Activated T-helper 17 cell treated with anti-CD3 and anti-CD28 coated beads, Interleukin-2, amount 50 U/mL, for 72 hours (primary cell): ENCODE measurements around the gene SHC2. TPM values are rescaled to one million over a fixed set of nuclear protein-coding genes. Genes with fewer than 3 reads are reported as not detected.
"Not testable (repeated sequence)": the region's sequence is repeated elsewhere in the genome, so short reads cannot be mapped to it uniquely, and the experiment has no call there.

Experiments
- ATAC-seq: fragments of 150-1000 bp; cut with Tn5 transposase; replicated peaks from 2 replicates; pipeline ENCODE4 v1.10.0; 2021; ENCODE audit warnings: mild to moderate bottlenecking, moderate library complexity
- H3K27ac Mint-ChIP-seq: one replicate; pipeline ENCODE4 v1.8.0; 2022; ENCODE audit warnings: mixed read lengths
- H3K27me3 Mint-ChIP-seq: one replicate; pipeline ENCODE4 v1.8.0; 2022; ENCODE audit warnings: mixed read lengths
- H3K36me3 Mint-ChIP-seq: one replicate; pipeline ENCODE4 v1.8.0; 2022; ENCODE audit warnings: low read depth, mild to moderate bottlenecking, mixed read lengths
- H3K4me1 Mint-ChIP-seq: one replicate; pipeline ENCODE4 v1.8.0; 2022; ENCODE audit warnings: mixed read lengths
- H3K4me3 Mint-ChIP-seq: one replicate; pipeline ENCODE4 v1.8.0; 2022; ENCODE audit warnings: mild to moderate bottlenecking, mixed read lengths
- H3K9me3 Mint-ChIP-seq: one replicate; pipeline ENCODE4 v1.8.0; 2022; ENCODE audit warnings: mixed read lengths
- total RNA-seq, 2 donors: library from RNA; stranded (reverse); gene quantifications; one replicate each; pipeline ENCODE4 v1.2.3, GENCODE V29; 2022

Gene SHC2
- total RNA-seq, 2 donors from 2014 or later: 0.26 TPM; not detected in 1

DNA sequence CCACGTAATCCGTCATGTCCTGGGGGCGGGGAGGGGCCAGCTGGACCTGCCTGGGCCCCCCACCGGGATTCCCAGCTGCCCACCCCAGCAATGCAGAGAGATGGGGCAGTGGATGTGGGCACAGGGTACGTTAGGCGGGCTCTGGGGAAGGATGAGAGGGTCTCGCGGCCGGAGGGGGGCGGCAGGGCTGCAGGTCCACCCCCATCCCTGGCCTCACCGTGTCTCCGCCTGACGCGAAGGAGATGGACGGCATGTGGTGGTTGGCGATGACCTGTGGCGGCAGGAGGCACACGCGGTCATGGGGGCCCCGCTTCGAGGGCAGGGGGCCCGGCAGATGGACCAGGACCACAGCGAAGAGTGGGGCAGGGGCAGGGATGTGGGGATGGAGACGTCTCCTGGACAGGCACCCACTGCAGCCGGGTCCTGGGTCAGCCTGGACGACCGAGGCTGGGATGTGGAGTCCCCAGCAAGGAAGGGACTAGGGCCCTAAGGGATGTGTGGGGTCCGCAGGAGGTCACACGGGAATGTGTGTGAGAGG lies 24.4 kb downstream of the SHC2 start:
- H3K27ac Mint-ChIP-seq: no peak overlapping the region
- H3K4me1 Mint-ChIP-seq: peaks cover under 1% of the 10 kb centered on the region
- H3K36me3 Mint-ChIP-seq: no peaks in the 10 kb centered on the region
- H3K4me3 Mint-ChIP-seq: no peak overlapping the region
- no peaks in the 10 kb centered on the region for H3K9me3 Mint-ChIP-seq
- no peak for ATAC-seq
- H3K27me3 Mint-ChIP-seq: peaks cover 10% of the 10 kb centered on the region

GRCh38 chr19:435707-436412 lies 25.0 kb downstream of the SHC2 start:
- no peak overlapping the region for H3K4me3 Mint-ChIP-seq
- peaks cover 5% of the 10 kb centered on the region for H3K27me3 Mint-ChIP-seq
- no peak for ATAC-seq
- H3K36me3 Mint-ChIP-seq: no peaks in the 10 kb centered on the region
- H3K4me1 Mint-ChIP-seq: no peaks in the 10 kb centered on the region
- H3K9me3 Mint-ChIP-seq: no peaks in the 10 kb centered on the region
- H3K27ac Mint-ChIP-seq: no peak overlapping the region

- H3K27ac Mint-ChIP-seq: no peak overlapping the region
- no peaks in the 10 kb centered on the region for H3K36me3 Mint-ChIP-seq
- peaks cover 4% of the 10 kb centered on the region for H3K27me3 Mint-ChIP-seq
- no peak overlapping the region for H3K4me3 Mint-ChIP-seq
- peaks cover 2% of the 10 kb centered on the region for H3K4me1 Mint-ChIP-seq
- ATAC-seq: no peak
- H3K9me3 Mint-ChIP-seq: no peaks in the 10 kb centered on the region
These were observed 25.7 kb downstream of the SHC2 start for GRCh38 chr19:435056-435706.

- no peak overlapping the region for H3K4me3 Mint-ChIP-seq
- no peaks in the 10 kb centered on the region for H3K9me3 Mint-ChIP-seq
- no peaks in the 10 kb centered on the region for H3K36me3 Mint-ChIP-seq
- H3K27ac Mint-ChIP-seq: no peak overlapping the region
- peaks cover 4% of the 10 kb centered on the region for H3K27me3 Mint-ChIP-seq
- ATAC-seq: peak; percentile 23
- H3K4me1 Mint-ChIP-seq: peaks cover 4% of the 10 kb centered on the region
These were observed 26.5 kb downstream of the SHC2 start for GRCh38 chr19:434152-434960.

GRCh38 chr19:430701-431100 lies 30.1 kb downstream of the SHC2 start:
- H3K27ac Mint-ChIP-seq: no peak overlapping the region
- H3K9me3 Mint-ChIP-seq: no peaks in the 10 kb centered on the region
- no peak overlapping the region for H3K4me3 Mint-ChIP-seq
- H3K4me1 Mint-ChIP-seq: peaks cover 4% of the 10 kb centered on the region
- ATAC-seq: no peak
- H3K36me3 Mint-ChIP-seq: no peaks in the 10 kb centered on the region
- H3K27me3 Mint-ChIP-seq: no peaks in the 10 kb centered on the region

GRCh38 chr19:428149-428548 lies 32.7 kb downstream of the SHC2 start:
- no peaks in the 10 kb centered on the region for H3K36me3 Mint-ChIP-seq
- ATAC-seq: no peak
- H3K27me3 Mint-ChIP-seq: no peaks in the 10 kb centered on the region
- H3K4me1 Mint-ChIP-seq: peaks cover 4% of the 10 kb centered on the region
- no peak overlapping the region for H3K27ac Mint-ChIP-seq
- H3K9me3 Mint-ChIP-seq: no peaks in the 10 kb centered on the region
- H3K4me3 Mint-ChIP-seq: no peak overlapping the region

GRCh38 chr19:427675-428074 lies 33.2 kb downstream of the SHC2 start:
- ATAC-seq, H3K27me3 Mint-ChIP-seq, H3K27ac Mint-ChIP-seq, H3K4me1 Mint-ChIP-seq, H3K36me3 Mint-ChIP-seq, H3K9me3 Mint-ChIP-seq, H3K4me3 Mint-ChIP-seq: not testable (repeated sequence)

DNA sequence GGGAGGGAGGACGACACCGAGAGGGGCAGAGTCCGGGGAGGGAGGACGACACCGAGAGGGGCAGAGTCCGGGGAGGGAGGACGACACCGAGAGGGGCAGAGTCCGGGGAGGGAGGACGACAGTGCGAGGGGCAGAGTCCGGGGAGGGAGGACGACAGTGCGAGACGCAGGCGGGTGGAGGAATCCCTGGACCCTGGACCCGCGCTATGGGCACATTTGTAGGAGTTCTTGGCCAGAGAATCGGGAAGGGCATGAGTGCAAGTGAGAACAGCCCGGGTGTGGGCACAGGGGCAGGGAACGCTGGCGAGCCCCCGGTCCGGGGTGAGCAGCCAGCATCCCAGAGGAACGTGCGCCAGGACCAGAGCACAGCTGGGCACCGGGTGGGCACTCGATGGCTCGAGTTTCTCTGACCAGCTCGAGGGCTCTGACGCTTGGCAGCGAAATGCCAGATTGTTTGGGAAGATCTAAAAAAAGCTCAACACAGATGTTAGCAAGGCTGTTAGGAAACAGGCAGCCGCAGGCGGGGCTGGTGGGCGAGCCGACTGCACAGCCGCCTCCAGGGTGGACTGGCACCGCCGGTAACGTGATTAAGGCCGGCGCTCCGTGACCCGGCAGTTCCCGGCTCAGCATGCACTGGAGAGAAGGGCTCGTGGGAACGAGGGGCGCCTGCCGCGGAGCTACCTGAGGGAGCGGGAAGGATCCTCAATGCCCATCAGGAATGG lies 33.9 kb downstream of the SHC2 start:
- no peaks in the 10 kb centered on the region for H3K27me3 Mint-ChIP-seq
- peaks cover 4% of the 10 kb centered on the region for H3K4me1 Mint-ChIP-seq
- H3K4me3 Mint-ChIP-seq: no peak overlapping the region
- H3K36me3 Mint-ChIP-seq: no peaks in the 10 kb centered on the region
- ATAC-seq: no peak
- H3K27ac Mint-ChIP-seq: no peak overlapping the region
- H3K9me3 Mint-ChIP-seq: no peaks in the 10 kb centered on the region

DNA sequence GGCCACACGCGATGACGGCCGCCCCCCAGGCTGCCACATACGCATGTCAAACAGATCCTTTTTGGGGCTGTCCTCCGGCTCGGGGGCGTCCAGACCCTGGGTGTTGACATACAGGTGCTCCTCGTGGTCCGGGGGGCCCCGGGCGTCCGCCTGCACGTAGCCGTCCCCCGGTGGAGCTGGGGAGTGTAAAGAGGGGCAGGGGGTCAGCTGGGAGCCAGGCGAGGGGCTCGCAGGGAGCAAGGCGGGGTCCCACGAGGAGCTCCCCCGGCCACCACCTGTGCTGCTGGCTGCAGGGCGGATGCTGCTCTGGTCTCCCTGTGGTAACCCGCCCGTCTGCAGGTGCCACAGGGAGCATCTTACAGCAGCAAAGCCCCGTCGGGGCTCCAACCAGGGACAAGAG lies 35.8 kb downstream of the SHC2 start:
- Mint-ChIP-seq H3K27me3 (no peaks in the 10 kb centered on the region), H3K4me1 (peaks cover under 1% of the 10 kb centered on the region), H3K27ac (no peak overlapping the region), H3K9me3 (no peaks in the 10 kb centered on the region), H3K4me3 (no peak overlapping the region), H3K36me3 (no peaks in the 10 kb centered on the region)
- no peak for ATAC-seq

DNA sequence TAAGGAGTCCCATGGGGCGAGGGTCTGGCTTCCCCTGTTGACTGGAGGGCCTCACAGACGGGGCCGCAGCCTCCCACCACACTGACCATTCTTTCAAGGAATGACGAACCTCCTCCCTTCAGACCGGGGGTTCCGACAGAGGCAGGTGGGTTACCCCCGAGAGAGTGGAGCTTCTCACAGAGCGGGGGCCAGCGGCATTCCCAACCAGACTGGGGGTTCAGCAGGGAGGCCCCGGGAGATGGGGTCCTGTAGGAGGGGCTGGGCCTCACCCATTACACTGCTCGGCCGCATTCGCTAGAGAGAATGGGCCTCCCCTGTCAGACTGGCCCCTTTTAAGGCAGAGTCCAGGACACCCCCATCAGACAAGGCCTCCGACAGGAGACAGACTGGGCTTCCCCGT lies 36.3 kb downstream of the SHC2 start:
- Mint-ChIP-seq H3K27ac (no peak overlapping the region), H3K4me3 (no peak overlapping the region), H3K9me3 (no peaks in the 10 kb centered on the region), H3K4me1 (no peaks in the 10 kb centered on the region), H3K36me3 (no peaks in the 10 kb centered on the region), H3K27me3 (no peaks in the 10 kb centered on the region)
- ATAC-seq: no peak

DNA sequence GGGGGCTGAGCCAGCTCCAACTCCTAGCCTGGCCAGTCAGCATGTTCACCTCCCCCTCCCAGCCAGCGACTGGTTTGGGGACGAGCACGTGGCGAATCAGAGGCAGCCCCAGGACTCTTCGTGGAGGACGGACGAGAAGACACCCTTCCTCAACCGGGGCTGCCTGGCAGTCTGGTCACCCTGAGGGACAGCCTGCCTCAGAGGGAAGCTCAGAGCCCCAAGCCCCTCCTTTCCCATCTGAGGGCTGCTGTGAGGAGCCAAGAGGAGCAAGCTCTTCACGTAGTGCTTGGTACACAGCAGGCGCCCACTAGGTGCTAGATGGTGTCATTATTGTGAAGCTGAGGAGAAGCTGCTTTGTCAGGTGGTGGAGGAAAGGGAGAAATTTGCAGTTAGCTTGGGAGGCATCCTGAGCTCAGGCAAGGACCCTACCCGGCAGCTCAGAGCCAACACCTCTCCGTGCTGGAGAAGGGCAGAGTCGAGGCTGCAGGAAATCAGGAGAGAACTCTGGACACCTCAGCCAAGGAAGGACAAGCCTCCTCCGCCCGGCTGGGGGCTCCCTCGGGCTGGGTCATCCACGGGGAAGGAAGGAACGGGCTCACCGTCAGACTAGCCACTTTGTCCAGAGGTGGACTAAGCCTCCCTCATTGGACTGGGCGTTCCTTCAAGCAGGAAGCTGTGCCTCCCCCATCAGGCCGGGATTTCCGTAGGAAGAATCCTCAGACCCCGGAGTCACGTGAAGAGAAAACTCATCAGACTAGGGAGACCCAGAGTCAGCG lies 37.0 kb downstream of the SHC2 start:
- no peak overlapping the region for H3K27ac Mint-ChIP-seq
- H3K27me3 Mint-ChIP-seq: no peaks in the 10 kb centered on the region
- no peaks in the 10 kb centered on the region for H3K4me1 Mint-ChIP-seq
- no peak overlapping the region for H3K4me3 Mint-ChIP-seq
- ATAC-seq: no peak
- H3K9me3 Mint-ChIP-seq: no peaks in the 10 kb centered on the region
- no peaks in the 10 kb centered on the region for H3K36me3 Mint-ChIP-seq

- not testable (repeated sequence) for H3K4me1 Mint-ChIP-seq, H3K9me3 Mint-ChIP-seq, H3K36me3 Mint-ChIP-seq, ATAC-seq, H3K4me3 Mint-ChIP-seq, H3K27me3 Mint-ChIP-seq, H3K27ac Mint-ChIP-seq
These were observed 38.0 kb downstream of the SHC2 start for GRCh38 chr19:422917-423226.

GRCh38 chr19:422213-422916 lies 38.5 kb downstream of the SHC2 start:
- Mint-ChIP-seq H3K27me3 (no peaks in the 10 kb centered on the region), H3K4me3 (no peak overlapping the region), H3K4me1 (no peaks in the 10 kb centered on the region), H3K9me3 (no peaks in the 10 kb centered on the region), H3K36me3 (no peaks in the 10 kb centered on the region), H3K27ac (no peak overlapping the region)
- ATAC-seq: no peak
